ENCODE results near the gene TMEM107. TPM values are rescaled to one million over a fixed set of nuclear protein-coding genes. Genes with fewer than 3 reads are reported as not detected.

TMEM107 gene
- total RNA-seq, 4 donors from 2014 or later = 10.4 to 17.8 (median 13.6) TPM

GRCh38 chr17:8143581-8144400 lies 32.4 kb downstream of the TMEM107 start:
- Histone ChIP-seq H3K27me3 (no peaks in the 10 kb centered on the region), H3K9me3 (no peaks in the 10 kb centered on the region), H3K4me1 (peaks cover 48 to 94% (median 94%) of the 10 kb centered on the region in 4 donors), H3K4me3 (no peak overlapping the region), H3K36me3 (peaks cover 95 to 96% (median 95%) of the 10 kb centered on the region in 4 donors), H3K27ac (replicated peaks in 1 of 4) (peak overlapping the region; percentile 85 to 100 (median 97))
- WGBS = 88% methylated on average over 14 of the region's 22 CpGs
- intact Hi-C loops (cut with DNase I) = no loop called here
- TF ChIP-seq EP300 (IDR thresholded peaks at IDR 0.05) (no peak), CTCF (IDR thresholded peaks at IDR 0.05) (no peak), POLR2A (IDR thresholded peaks at IDR 0.05; ENCODE audit: low read depth) (no peak), POLR2AphosphoS5 (IDR thresholded peaks at IDR 0.05) (peak in 1 of 2 donors; percentile 76)
- DNase-seq (ENCODE audit: extremely low spot score) = no peak

- H3K4me1 ChIP-seq = peaks cover 46 to 94% (median 93%) of the 10 kb centered on the region in 4 donors
- no peaks in the 10 kb centered on the region for H3K27me3 ChIP-seq
- intact Hi-C loops (cut with DNase I) = no loop called here
- TF ChIP-seq POLR2AphosphoS5 (IDR thresholded peaks at IDR 0.05) (peak; percentile 1 to 53), POLR2A (IDR thresholded peaks at IDR 0.05; ENCODE audit: low read depth) (no peak)
- peak overlapping the region; percentile 85 to 100 (median 97) for H3K27ac ChIP-seq (replicated peaks in 1 of 4)
- no peak for DNase-seq (ENCODE audit: extremely low spot score)
- H3K4me3 ChIP-seq = no peak overlapping the region
- WGBS = 87% methylated on average over 12 of the region's 15 CpGs
- peaks cover 87 to 89% (median 88%) of the 10 kb centered on the region in 4 donors for H3K36me3 ChIP-seq
- H3K9me3 ChIP-seq = no peaks in the 10 kb centered on the region
Observed at GRCh38 chr17:8142887-8143580, 33.1 kb downstream of the TMEM107 start.

GRCh38 chr17:8142158-8142886 lies 33.9 kb downstream of the TMEM107 start:
- peaks cover 80 to 82% (median 81%) of the 10 kb centered on the region in 4 donors for H3K36me3 ChIP-seq
- 83% methylated on average over 15 of the region's 23 CpGs for WGBS

GRCh38 chr17:8141741-8142140 lies 34.4 kb downstream of the TMEM107 start:
- peak overlapping the region; percentile 85 to 100 (median 97) for H3K27ac ChIP-seq (replicated peaks in 1 of 4)
- no peak overlapping the region for H3K4me3 ChIP-seq
- peaks cover 74 to 76% (median 75%) of the 10 kb centered on the region in 4 donors for H3K36me3 ChIP-seq
- no peaks in the 10 kb centered on the region for H3K9me3 ChIP-seq
- peaks cover 37 to 85% (median 85%) of the 10 kb centered on the region in 4 donors for H3K4me1 ChIP-seq
- no peaks in the 10 kb centered on the region for H3K27me3 ChIP-seq
- DNase-seq (ENCODE audit: extremely low spot score) = no peak
- 87% methylated on average over 11 of the region's 11 CpGs for WGBS
- intact Hi-C loops (cut with DNase I) = no loop called here
- TF ChIP-seq POLR2A (IDR thresholded peaks at IDR 0.05; ENCODE audit: low read depth) (no peak), POLR2AphosphoS5 (IDR thresholded peaks at IDR 0.05) (no peak), CTCF (IDR thresholded peaks at IDR 0.05) (no peak), EP300 (IDR thresholded peaks at IDR 0.05) (no peak)

More at GRCh38 chr17:8142158-8142886, 33.9 kb downstream of the TMEM107 start:
- Histone ChIP-seq H3K4me3 (no peak overlapping the region), H3K27me3 (no peaks in the 10 kb centered on the region), H3K27ac (replicated peaks in 1 of 4) (peak overlapping the region; percentile 85 to 100 (median 97)), H3K9me3 (no peaks in the 10 kb centered on the region), H3K4me1 (peaks cover 42 to 91% (median 91%) of the 10 kb centered on the region in 4 donors)
- DNase-seq (ENCODE audit: extremely low spot score) = no peak
- TF ChIP-seq EP300 (IDR thresholded peaks at IDR 0.05) (no peak), POLR2AphosphoS5 (IDR thresholded peaks at IDR 0.05) (peak in 1 of 2 donors; percentile 53)
- intact Hi-C loops (cut with DNase I) = no loop called here

GRCh38 chr17:8141045-8141444 lies 35.1 kb downstream of the TMEM107 start:
- Histone ChIP-seq H3K36me3 (peaks cover 67 to 69% (median 68%) of the 10 kb centered on the region in 4 donors), H3K9me3 (no peaks in the 10 kb centered on the region), H3K27me3 (no peaks in the 10 kb centered on the region), H3K4me3 (no peak overlapping the region), H3K4me1 (peaks cover 31 to 79% (median 78%) of the 10 kb centered on the region in 4 donors), H3K27ac (replicated peaks in 1 of 4) (peak overlapping the region; percentile 85 to 100 (median 97))
- TF ChIP-seq EP300 (IDR thresholded peaks at IDR 0.05) (no peak), POLR2A (IDR thresholded peaks at IDR 0.05; ENCODE audit: low read depth) (no peak), CTCF (IDR thresholded peaks at IDR 0.05) (no peak), POLR2AphosphoS5 (IDR thresholded peaks at IDR 0.05) (peak in 1 of 2 donors; percentile 4)
- DNase-seq (ENCODE audit: extremely low spot score) = no peak
- intact Hi-C loops (cut with DNase I) = no loop called here
- 91% methylated on average over 7 of the region's 7 CpGs for WGBS

All from esophagus muscularis mucosa (tissue), 4 donors.